ENCODE data around the gene MORN4.

Gene MORN4

DNA sequence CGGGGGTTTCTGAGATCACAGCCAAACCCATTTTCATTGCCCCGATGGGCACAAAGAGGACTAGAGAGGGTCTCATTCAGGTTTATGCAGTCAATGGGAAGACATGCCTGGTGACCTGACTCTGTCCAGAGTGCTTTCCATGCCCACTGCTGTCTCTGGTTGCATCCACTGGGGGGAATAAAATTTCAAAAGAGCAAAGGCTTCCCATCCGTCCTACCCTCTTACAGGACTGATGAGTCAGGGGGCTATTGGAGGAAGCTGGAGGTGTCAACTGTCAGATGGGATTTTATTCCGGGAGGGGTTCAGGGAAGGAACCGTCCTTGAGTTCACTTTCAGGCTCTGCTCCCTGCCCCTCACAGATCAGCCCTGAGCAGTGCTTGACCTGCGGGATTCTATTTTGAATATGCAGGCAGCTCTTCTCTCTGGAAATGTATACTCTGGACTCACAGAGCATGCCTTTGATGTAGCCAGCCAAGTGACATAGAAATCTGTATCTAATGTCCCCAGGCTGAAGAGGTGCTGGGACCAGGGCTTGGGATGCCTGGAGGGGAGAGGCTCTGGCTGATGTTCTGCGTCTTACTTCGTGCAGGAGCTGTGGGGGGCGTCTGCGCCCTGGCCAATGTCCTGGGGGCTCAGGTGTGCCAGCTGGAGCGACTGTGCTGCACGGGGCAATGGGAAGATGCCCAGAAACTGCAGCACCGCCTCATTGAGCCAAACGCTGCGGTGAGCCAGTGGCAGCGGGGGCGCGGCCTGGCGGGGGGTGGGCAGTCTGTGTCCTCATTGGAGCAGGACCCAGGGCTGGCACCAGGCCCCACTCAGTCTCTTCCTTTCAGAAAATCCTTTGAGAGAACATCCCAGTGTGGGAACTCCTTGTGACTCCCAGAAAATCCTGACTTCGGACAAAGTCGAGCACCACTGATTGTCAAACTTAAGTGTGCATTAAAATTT is 31.8 kb downstream of the MORN4 start:
- TF ChIP-seq, protein P1, sequence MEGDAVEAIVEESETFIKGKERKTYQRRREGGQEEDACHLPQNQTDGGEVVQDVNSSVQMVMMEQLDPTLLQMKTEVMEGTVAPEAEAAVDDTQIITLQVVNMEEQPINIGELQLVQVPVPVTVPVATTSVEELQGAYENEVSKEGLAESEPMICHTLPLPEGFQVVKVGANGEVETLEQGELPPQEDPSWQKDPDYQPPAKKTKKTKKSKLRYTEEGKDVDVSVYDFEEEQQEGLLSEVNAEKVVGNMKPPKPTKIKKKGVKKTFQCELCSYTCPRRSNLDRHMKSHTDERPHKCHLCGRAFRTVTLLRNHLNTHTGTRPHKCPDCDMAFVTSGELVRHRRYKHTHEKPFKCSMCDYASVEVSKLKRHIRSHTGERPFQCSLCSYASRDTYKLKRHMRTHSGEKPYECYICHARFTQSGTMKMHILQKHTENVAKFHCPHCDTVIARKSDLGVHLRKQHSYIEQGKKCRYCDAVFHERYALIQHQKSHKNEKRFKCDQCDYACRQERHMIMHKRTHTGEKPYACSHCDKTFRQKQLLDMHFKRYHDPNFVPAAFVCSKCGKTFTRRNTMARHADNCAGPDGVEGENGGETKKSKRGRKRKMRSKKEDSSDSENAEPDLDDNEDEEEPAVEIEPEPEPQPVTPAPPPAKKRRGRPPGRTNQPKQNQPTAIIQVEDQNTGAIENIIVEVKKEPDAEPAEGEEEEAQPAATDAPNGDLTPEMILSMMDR (conservative IDR thresholded peaks at IDR 0.05) = no peak
- H3K27ac ChIP-seq = no peak overlapping the region

DNA sequence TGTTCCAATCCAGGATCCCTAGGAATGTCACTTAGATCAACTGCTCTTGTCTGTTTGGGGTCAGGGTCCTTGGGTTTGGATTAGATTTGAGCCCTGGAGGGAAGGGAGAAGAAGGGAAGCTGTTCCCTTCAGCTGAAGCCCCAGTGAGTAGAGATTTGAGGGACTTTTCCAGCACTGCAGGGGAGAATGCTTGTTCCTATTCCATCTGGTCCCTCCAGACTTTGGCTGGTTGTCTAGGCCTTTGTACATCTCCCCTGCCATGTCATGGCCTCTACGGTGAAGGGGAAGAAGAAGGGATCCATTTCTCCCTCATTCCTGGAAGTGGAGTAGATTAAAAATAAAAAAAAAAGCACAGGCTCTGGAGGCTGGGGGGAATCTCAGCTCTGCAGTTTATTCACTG is 32.7 kb downstream of the MORN4 start:
- no peak overlapping the region for H3K27ac ChIP-seq
- TF ChIP-seq, protein P1 (conservative IDR thresholded peaks at IDR 0.05) = no peak

DNA sequence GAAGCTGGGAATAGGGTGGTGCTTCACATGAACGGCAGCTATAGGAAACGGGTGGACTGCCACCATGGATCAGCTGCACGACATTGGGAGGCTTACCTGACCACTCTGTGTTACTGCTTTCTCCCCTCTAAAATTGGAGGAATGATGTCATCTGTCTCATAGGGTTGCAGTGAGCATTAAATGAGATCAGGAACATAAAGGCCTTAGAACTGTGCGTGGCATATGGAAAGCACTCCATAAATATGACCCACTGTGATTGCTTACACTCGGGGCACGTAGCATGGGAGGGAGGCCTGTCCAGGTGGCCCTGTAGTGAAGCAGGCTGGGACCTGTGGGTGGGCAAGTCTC is 34.1 kb downstream of the MORN4 start:
- H3K27ac ChIP-seq = no peak overlapping the region
- TF ChIP-seq, protein P1 (conservative IDR thresholded peaks at IDR 0.05) = no peak

DNA sequence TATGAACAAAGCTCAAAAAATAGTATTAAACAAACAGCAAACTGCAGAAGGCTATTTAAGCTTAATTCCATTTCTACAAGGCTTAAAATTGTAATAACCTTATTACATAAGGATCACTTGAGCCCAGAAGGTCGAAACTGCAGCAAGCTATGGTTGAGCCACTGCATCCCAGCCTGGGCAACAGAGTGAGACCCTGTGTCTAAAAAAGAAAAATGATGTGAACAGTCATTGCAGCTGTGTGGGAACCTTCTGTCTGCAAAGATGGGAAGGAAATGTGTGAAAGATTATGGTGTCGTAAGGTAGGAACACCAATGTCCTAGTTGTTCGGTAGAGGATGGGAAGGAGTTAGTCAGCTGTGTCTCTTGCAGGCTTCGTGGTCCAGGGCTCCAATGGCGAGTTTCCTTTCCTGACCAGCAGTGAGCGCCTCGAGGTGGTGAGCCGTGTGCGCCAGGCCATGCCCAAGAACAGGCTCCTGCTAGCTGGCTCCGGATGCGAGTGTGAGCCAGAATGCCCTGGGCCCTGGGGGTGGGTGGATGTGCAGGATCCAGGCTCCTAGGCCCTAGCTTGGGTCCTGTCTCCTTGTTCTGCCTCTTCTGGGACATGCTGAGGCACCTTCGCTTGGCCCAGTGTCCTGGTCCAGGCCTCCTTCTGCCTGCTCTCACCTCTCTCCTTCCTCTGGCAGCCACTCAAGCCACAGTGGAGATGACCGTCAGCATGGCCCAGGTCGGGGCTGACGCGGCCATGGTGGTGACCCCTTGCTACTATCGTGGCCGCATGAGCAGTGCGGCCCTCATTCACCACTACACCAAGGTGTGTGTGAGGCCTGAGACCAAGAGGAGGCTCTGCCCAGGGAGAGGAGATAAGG is 34.7 kb downstream of the MORN4 start:
- TF ChIP-seq, protein P1 (conservative IDR thresholded peaks at IDR 0.05) = no peak
- no peak overlapping the region for H3K27ac ChIP-seq

DNA sequence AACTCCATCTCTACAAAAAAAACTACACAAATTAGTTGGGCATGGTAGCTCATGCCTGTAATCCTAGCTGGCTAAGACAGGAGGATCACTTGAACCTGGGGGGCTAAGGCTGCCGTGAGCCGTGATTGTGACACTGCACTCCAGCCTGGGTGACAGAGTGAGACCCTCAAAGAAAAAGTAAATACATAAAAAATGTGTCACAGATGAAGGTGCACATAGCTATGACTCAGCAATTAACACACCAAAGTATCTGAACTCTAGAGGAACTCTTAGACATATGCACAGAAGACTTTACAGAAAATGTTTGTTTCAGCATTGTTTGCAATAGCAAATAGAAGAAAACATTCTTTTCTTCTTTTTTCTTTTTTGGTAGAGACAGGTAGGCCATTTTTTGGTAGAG is 35.5 kb downstream of the MORN4 start:
- TF ChIP-seq, protein P1 (conservative IDR thresholded peaks at IDR 0.05) = no peak
- no peak overlapping the region for H3K27ac ChIP-seq

DNA sequence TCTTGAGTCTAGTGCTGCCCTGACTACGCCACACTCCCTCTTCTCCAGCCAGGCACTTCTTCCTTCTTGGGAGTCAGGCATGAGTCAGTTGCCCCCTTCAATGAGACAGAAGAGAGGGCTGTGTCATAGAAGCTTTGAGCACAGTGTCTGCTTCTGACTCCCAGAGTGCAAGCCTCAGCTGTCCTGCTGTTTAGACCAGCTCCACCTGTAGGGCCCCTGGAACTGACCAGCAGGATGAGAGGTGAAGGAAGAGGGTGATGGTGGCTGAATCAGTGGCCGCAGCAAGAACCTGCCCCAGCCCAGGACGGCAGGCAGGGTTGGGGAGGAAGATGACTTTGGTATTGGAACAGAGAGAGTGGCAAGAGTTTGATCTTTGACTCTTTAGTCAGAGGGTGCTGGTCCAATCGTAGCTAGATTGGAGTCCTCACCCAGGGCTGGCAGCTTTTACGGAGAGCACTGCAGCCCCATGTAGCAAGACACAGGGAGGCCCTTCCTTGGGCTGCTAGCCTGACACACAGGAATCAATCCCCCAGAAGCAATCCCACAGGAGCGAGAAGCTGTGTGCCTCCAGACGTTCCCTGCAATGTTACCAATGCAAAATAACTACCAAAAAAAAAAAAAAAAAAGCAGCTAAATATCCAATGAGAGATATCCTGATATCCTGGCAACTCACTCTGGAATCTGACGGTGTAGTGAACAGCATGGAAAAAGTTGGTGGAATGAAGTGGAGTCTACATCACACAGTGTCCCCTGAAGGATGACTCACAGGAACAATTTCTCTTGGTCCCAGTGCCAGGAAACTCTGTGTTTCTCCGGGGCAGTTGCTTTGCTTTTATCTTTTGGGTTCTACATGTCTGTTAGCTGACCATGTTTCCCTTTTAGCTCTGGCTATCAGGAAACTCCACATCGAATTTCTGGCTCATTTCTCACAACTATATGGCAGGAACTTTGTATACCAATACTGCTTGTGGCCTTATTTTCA is 36.9 kb downstream of the MORN4 start:
- no peak overlapping the region for H3K27ac ChIP-seq
- TF ChIP-seq, protein P1 (conservative IDR thresholded peaks at IDR 0.05) = no peak
